Endothelial cell (in vitro differentiated cells): ENCODE measurements around the gene PGLYRP3. TPM values are rescaled to one million over a fixed set of nuclear protein-coding genes. Genes with fewer than 3 reads are reported as not detected.

Source experiments
- DNase-seq: peaks from one replicate; pipeline ENCODE4 v3.0.0; 2021; ENCODE audit warnings: low spot score
- H3K27ac Mint-ChIP-seq: one replicate; pipeline ENCODE4 v1.8.0; 2021; ENCODE audit warnings: mixed read lengths, inconsistent platforms; ENCODE audit not compliant: unreplicated experiment
- H3K27me3 Mint-ChIP-seq: one replicate; pipeline ENCODE4 v1.8.0; 2021; ENCODE audit warnings: mild to moderate bottlenecking, moderate library complexity, mixed read lengths, inconsistent platforms; ENCODE audit not compliant: unreplicated experiment
- H3K36me3 Mint-ChIP-seq: one replicate; pipeline ENCODE4 v1.8.0; 2021; ENCODE audit warnings: mild to moderate bottlenecking, low read depth, mixed read lengths, inconsistent platforms; ENCODE audit not compliant: unreplicated experiment
- H3K4me1 Mint-ChIP-seq: one replicate; pipeline ENCODE4 v1.8.0; 2021; ENCODE audit warnings: mild to moderate bottlenecking, mixed read lengths, inconsistent platforms; ENCODE audit not compliant: unreplicated experiment
- H3K4me3 Mint-ChIP-seq: one replicate; pipeline ENCODE4 v1.8.0; 2021; ENCODE audit warnings: mild to moderate bottlenecking, mixed read lengths, inconsistent platforms; ENCODE audit not compliant: unreplicated experiment
- H3K9me3 Mint-ChIP-seq: one replicate; pipeline ENCODE4 v1.8.0; 2021; ENCODE audit warnings: mixed read lengths, inconsistent platforms; ENCODE audit not compliant: unreplicated experiment
- CTCF ChIP-seq: fragments of 200-600 bp; sonication (generic); IDR thresholded peaks from one replicate; pipeline ENCODE4 v1.5.0; 2021; ENCODE audit warnings: antibody characterized with exemption; ENCODE audit not compliant: unreplicated experiment
- total RNA-seq: library from RNA; stranded (reverse); fragmentation: NEBNext Ultra II Directional; extraction: Animal tissue kit (Norgen Biotek cat#: 25700); gene quantifications from one replicate; pipeline ENCODE4 v1.2.1, GENCODE V29; 2021; ENCODE audit not compliant: unreplicated experiment

PGLYRP3 gene
- total RNA-seq, 1 donor from 2014 or later = 1.1 TPM

GRCh38 chr1:153352523-153352922 is 39.8 kb upstream of the PGLYRP3 start:
- no peak overlapping the region for H3K4me3 Mint-ChIP-seq
- no peak overlapping the region for H3K27ac Mint-ChIP-seq
- no peaks in the 10 kb centered on the region for H3K36me3 Mint-ChIP-seq
- peaks cover 34% of the 10 kb centered on the region for H3K4me1 Mint-ChIP-seq
- H3K27me3 Mint-ChIP-seq = peaks cover 3% of the 10 kb centered on the region
- H3K9me3 Mint-ChIP-seq = no peaks in the 10 kb centered on the region
- peak; percentile 64 for DNase-seq
- peak; percentile 89 for TF ChIP-seq CTCF

GRCh38 chr1:153350321-153350957 is 37.7 kb upstream of the PGLYRP3 start:
- TF ChIP-seq CTCF = no peak
- DNase-seq = no peak
- Mint-ChIP-seq H3K4me3 (no peak overlapping the region), H3K36me3 (no peaks in the 10 kb centered on the region), H3K27ac (peak overlapping the region; percentile 52), H3K9me3 (no peaks in the 10 kb centered on the region), H3K4me1 (peaks cover 32% of the 10 kb centered on the region), H3K27me3 (peaks cover 1% of the 10 kb centered on the region)

GRCh38 chr1:153349363-153350320 is 36.9 kb upstream of the PGLYRP3 start:
- peaks cover 39% of the 10 kb centered on the region for H3K4me1 Mint-ChIP-seq
- H3K9me3 Mint-ChIP-seq = no peaks in the 10 kb centered on the region
- peak; percentile 2 for DNase-seq
- H3K27me3 Mint-ChIP-seq = peaks cover 1% of the 10 kb centered on the region
- no peak overlapping the region for H3K27ac Mint-ChIP-seq
- H3K4me3 Mint-ChIP-seq = no peak overlapping the region
- H3K36me3 Mint-ChIP-seq = no peaks in the 10 kb centered on the region
- TF ChIP-seq CTCF = no peak

- no peaks in the 10 kb centered on the region for H3K9me3 Mint-ChIP-seq
- H3K27me3 Mint-ChIP-seq = peaks cover 1% of the 10 kb centered on the region
- H3K36me3 Mint-ChIP-seq = no peaks in the 10 kb centered on the region
- H3K4me1 Mint-ChIP-seq = peaks cover 47% of the 10 kb centered on the region
- TF ChIP-seq CTCF = no peak
- no peak within 1 kb of the TSS for H3K27ac Mint-ChIP-seq
- H3K4me3 Mint-ChIP-seq = no peak within 1 kb of the TSS
- no peak for DNase-seq
Observed at GRCh38 chr1:153348511-153349362, 36.0 kb upstream of the PGLYRP3 start, which contains the start of gene PGLYRP4. Gene PGLYRP4, minus strand, starts transcription at chr1:153348841. Its CDS starts 909 bp downstream, at chr1:153347932.
